Activated T-cell treated with anti-CD3 and anti-CD28 coated beads, Interleukin-2, amount 50 U/mL, for 72 hours (primary cell): ENCODE measurements around the gene SERPINB1. TPM values are rescaled to one million over a fixed set of nuclear protein-coding genes. Genes with fewer than 3 reads are reported as not detected.

Experiments
- ATAC-seq, 2 donors: fragments of 150-1000 bp; cut with Tn5 transposase; replicated peaks in 1 of 2; 2 replicates each; pipeline ENCODE4 v1.10.0; 2021; ENCODE audit warnings: moderate library complexity in 2 of 2, mild to moderate bottlenecking in 1 of 2
- DNase-seq, 2 donors: peaks; one replicate each; pipeline ENCODE4 v3.0.0; 2021 to 2022; ENCODE audit warnings: mixed read lengths in 1 of 2
- H3K27ac Mint-ChIP-seq: one replicate; pipeline ENCODE4 v1.8.0; 2022; ENCODE audit warnings: mild to moderate bottlenecking, moderate library complexity, mixed read lengths
- H3K27me3 Mint-ChIP-seq: one replicate; pipeline ENCODE4 v1.8.0; 2022; ENCODE audit warnings: low read depth, mixed read lengths
- H3K36me3 Mint-ChIP-seq, 2 donors: one replicate each; pipeline ENCODE4 v1.8.0; 2022; ENCODE audit warnings: mixed read lengths in 2 of 2, mild to moderate bottlenecking in 1 of 2; ENCODE audit not compliant: insufficient read depth in 2 of 2
- H3K4me1 Mint-ChIP-seq: one replicate; pipeline ENCODE4 v1.8.0; 2022; ENCODE audit warnings: low read depth, mixed read lengths
- H3K4me3 Mint-ChIP-seq, 2 donors: one replicate each; pipeline ENCODE4 v1.8.0; 2022; ENCODE audit warnings: mild to moderate bottlenecking in 2 of 2, mixed read lengths in 2 of 2, moderate library complexity in 2 of 2
- H3K9me3 Mint-ChIP-seq, 2 donors: one replicate each; pipeline ENCODE4 v1.8.0; 2022; ENCODE audit warnings: mixed read lengths in 2 of 2
- total RNA-seq, 2 donors: library from RNA; stranded (reverse); gene quantifications; one replicate each; pipeline ENCODE4 v1.2.3, GENCODE V29; 2022

The SERPINB1 gene
- total RNA-seq, 2 donors from 2014 or later: 131 to 203 TPM

DNA sequence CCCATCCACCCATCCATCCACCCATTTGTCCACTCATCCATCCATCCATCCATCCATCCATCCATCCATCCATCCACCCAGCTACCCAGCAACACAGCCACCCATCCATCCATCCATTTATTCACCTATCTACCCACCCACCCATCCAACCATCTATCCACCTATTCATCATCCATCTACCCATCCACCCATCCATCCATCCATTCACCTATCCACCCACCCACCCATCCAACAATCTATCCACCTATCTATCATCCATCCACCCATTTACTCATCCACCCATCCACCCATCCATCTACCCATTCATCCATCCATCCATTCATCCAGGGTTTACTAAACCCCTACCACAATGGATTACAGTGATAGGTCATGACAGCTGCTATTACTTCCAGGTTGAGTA is 7.4 kb downstream of the SERPINB1 start:
- peaks cover 18 to 51% of the 10 kb centered on the region in 2 donors for H3K36me3 Mint-ChIP-seq
- peaks cover 16% of the 10 kb centered on the region for H3K4me1 Mint-ChIP-seq
- DNase-seq: no peak
- H3K9me3 Mint-ChIP-seq: no peaks in the 10 kb centered on the region
- no peak for ATAC-seq
- no peak overlapping the region for H3K4me3 Mint-ChIP-seq
- H3K27ac Mint-ChIP-seq: no peak overlapping the region
- no peaks in the 10 kb centered on the region for H3K27me3 Mint-ChIP-seq

DNA sequence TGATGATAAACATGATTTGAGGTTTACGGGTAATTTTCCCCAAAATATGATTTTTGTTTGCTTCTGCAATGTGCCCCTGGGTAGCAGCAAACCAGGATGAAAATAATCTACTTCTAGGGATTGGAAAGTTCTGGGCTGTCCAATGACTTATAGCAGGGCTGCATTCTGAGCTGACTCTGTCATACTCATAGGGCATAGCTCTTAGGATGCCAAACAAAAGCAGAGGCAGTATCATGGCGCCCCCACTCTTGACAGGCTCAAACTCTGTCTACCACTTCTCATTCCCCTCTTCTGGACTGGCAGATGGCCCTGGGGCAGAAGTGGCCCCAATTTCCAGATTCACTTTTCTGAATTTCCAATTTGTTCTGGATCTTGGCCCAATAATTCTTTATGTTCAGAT is 10.3 kb downstream of the SERPINB1 start:
- no peak overlapping the region for H3K27ac Mint-ChIP-seq

DNA sequence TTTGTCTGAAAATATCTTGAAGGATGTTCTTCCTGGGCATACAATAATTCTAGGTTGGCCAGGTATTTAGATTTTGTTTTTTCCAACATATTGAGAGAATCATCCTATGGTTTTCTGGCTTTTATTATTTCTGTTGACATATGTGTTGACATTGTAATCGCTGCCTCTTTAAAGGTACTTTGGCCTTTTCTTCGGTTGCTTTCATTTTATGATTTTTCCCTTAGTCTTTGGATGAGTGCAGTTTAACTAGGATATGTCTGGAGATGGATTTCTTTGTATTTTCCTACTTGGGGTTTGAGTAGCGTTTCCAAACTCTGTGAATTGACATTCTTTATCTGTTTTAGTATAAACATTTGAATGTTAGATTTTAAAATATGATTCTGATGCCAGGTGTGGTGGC is 11.5 kb downstream of the SERPINB1 start:
- Mint-ChIP-seq H3K9me3 (no peaks in the 10 kb centered on the region), H3K27ac (no peak overlapping the region), H3K36me3 (peaks cover 7 to 22% of the 10 kb centered on the region in 2 donors), H3K4me1 (no peaks in the 10 kb centered on the region), H3K4me3 (no peak overlapping the region), H3K27me3 (no peaks in the 10 kb centered on the region)
- DNase-seq (no peak), ATAC-seq (no peak)

More for the DNA sequence above, 10.3 kb downstream of the SERPINB1 start:
- DNase-seq (no peak), ATAC-seq (peak in 1 of 2 donors; percentile 36)
- Mint-ChIP-seq H3K36me3 (peaks cover 11 to 33% of the 10 kb centered on the region in 2 donors), H3K4me1 (peaks cover 7% of the 10 kb centered on the region), H3K9me3 (no peaks in the 10 kb centered on the region), H3K4me3 (no peak overlapping the region), H3K27me3 (no peaks in the 10 kb centered on the region)

DNA sequence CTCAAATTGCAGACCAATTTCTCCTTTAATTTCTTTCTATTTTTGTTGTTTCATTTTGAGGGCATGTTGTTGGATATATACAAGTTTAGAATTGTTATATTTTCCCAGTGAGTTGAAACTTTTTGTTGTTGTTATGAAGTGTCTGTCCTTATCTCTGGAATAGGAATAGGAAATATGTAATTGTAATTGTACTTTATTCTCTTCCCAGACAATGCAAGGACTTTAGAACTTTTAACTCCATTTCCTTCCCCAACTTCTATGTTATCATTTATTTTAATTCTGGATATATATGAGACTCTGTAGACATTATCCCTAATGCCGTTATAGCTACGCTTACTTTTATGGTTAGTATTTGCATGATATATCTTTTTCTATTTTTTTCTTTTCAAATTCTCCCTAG is 12.4 kb downstream of the SERPINB1 start:
- H3K36me3 Mint-ChIP-seq: peaks cover 4 to 13% of the 10 kb centered on the region in 2 donors
- ATAC-seq: no peak
- H3K4me1 Mint-ChIP-seq: peaks cover 2% of the 10 kb centered on the region
- H3K27me3 Mint-ChIP-seq: no peaks in the 10 kb centered on the region
- H3K4me3 Mint-ChIP-seq: no peak overlapping the region
- peak overlapping the region; percentile 64 for H3K27ac Mint-ChIP-seq
- no peaks in the 10 kb centered on the region for H3K9me3 Mint-ChIP-seq
- DNase-seq: no peak

DNA sequence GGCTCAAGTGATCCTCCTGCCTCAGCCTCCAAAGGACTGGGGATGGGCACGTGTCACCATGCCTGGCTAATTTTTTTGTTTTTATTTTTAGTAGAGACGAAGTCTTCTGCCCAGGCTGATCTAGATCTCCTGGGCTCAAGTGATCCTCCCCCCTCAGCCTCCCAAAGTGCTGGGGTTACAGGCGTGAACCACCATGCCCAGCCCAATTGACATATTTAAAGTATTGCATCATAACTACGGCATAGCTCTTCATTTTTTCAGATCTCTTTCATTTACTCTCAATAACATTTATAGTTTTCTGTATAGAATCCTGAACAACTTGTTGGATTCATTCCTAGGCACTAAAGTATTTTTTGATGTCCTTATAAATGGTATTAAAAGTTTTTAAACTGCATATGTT is 13.0 kb downstream of the SERPINB1 start:
- Mint-ChIP-seq H3K4me3 (no peak overlapping the region), H3K27me3 (no peaks in the 10 kb centered on the region), H3K36me3 (peaks cover 0 to 7% of the 10 kb centered on the region in 2 donors), H3K4me1 (peaks cover 9% of the 10 kb centered on the region), H3K27ac (no peak overlapping the region), H3K9me3 (no peaks in the 10 kb centered on the region)
- DNase-seq: no peak
- no peak for ATAC-seq

DNA sequence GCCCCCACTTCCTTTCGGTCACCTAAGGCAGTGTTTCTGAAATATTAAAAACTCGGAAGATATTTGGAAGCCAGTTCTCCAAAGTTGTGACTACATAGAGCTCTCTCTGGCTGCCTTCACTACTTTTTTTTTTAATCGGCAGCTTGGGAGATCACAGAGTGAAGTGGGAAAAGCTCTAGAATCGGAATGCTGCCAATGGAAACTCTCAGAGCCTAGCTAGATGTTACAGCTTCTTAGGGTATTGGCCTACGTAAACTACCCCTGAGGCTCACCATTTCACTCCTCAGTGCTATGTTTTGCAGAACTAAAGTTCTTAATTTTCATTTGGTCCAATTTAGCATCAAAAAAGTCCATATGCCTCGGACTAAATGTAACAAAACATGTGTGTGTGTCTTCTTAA is 14.5 kb downstream of the SERPINB1 start:
- peaks cover 0 to 4% of the 10 kb centered on the region in 2 donors for H3K36me3 Mint-ChIP-seq
- peaks cover 9% of the 10 kb centered on the region for H3K4me1 Mint-ChIP-seq
- no peak overlapping the region for H3K27ac Mint-ChIP-seq
- no peak overlapping the region for H3K4me3 Mint-ChIP-seq
- H3K27me3 Mint-ChIP-seq: peaks cover 4% of the 10 kb centered on the region
- ATAC-seq: no peak
- H3K9me3 Mint-ChIP-seq: no peaks in the 10 kb centered on the region
- no peak for DNase-seq

DNA sequence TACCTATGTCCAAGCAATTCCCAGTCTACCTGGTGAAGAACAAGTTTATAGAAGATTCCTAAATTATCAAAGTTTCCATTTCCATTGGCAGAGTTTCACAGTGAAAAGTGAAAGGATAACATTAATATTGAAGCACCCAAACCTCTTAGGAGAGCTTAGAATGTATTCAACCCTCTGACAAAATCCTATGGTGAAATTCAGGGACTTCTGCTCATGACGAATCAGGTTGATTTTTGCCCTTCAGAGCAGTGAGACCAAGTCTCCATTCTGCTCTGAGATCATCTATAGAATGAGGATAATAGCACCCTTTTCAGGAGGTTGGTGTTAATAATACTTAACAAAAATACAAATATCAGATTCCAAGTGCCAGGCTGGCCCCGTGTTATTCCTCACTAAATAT is 15.5 kb downstream of the SERPINB1 start:
- ATAC-seq (no peak), DNase-seq (no peak)
- Mint-ChIP-seq H3K9me3 (no peaks in the 10 kb centered on the region), H3K27ac (peak overlapping the region; percentile 40), H3K4me1 (peaks cover 9% of the 10 kb centered on the region), H3K4me3 (no peak overlapping the region), H3K27me3 (peaks cover 7% of the 10 kb centered on the region), H3K36me3 (peaks cover 0 to 4% of the 10 kb centered on the region in 2 donors)

DNA sequence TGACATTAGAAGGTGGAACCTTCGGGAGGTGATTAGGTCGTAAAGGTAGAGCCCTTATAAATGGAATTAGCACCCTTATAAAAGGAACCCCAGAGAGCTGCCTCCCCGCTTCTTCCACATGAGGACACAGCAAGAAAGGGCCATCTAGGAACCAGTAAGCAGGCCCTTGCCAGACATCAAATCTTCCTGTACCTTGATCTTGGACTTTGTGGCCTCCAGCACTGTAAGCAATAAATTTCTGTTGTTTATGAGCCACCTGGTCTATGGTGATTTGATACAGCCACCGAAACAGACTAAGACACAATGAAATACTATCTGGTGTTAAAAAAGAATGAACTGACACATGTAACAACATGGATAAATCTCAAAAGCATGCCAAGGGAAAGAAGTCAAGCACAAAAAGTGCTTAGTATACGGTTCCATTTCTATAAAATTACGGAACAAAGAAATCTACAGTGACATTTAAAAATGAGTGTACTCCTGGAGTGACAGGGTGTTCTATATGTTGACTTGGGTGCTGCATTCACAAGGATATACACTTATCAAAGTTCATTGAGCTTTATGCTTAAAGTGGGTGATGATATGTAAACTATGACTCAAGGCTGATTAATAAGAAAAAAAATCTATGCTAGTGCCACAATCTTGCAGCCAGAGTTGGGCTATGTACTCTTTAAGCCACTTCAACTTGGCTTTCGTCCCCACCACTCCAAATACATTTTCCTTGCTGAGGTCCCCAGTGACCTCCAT is 18.4 kb downstream of the SERPINB1 start:
- no peaks in the 10 kb centered on the region for H3K9me3 Mint-ChIP-seq
- ATAC-seq: peak in 1 of 2 donors; percentile 21
- peaks cover 38% of the 10 kb centered on the region for H3K4me1 Mint-ChIP-seq
- H3K36me3 Mint-ChIP-seq: no peaks in the 10 kb centered on the region
- no peak for DNase-seq
- no peak overlapping the region for H3K27ac Mint-ChIP-seq
- no peak overlapping the region for H3K4me3 Mint-ChIP-seq
- peaks cover 7% of the 10 kb centered on the region for H3K27me3 Mint-ChIP-seq

DNA sequence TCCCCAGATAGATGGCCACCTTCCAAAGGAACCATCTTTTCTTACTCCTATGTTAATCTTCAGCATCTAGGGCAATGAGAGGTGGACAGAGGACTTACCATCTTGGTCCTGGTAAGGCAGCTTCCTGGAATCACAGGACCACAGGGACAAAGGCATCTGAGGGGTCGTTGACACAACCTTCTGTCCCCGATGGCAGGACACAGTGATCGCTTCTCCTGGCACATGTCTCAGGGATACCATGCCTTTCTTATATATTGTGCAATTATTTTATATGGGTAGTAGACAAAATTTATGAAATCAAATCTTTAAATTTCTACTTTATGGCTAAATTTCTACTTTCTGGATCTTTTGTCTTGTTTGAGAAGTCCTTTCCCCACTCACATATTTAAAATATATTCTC is 20.1 kb downstream of the SERPINB1 start:
- Mint-ChIP-seq H3K4me3 (no peak overlapping the region), H3K27ac (no peak overlapping the region), H3K27me3 (peaks cover 7% of the 10 kb centered on the region)

DNA sequence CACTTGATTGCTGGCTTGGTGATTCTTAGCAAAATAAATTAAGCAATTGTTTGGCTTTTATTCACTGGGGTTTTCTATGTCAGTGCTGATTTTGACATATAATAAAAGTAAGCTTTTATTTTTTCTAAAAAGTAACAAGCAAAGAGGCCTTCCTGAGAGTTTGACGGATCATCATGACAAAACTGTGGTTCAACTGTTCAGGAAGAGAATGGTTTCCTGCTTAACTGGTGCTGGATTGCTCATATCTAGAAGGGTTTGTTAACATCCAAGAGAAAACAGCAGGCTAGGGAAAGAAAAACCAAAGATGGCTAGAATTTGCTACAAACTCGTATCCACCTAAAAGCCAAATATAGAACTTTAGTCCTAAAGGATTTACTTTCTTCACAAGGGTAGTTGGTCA is 21.2 kb downstream of the SERPINB1 start:
- H3K27me3 Mint-ChIP-seq: peaks cover 7% of the 10 kb centered on the region
- H3K36me3 Mint-ChIP-seq: peaks cover 15 to 20% of the 10 kb centered on the region in 2 donors
- peak in 1 of 2 donors; percentile 27 for ATAC-seq
- peak overlapping the region; percentile 55 to 60 for H3K4me3 Mint-ChIP-seq
- peak overlapping the region; percentile 66 for H3K27ac Mint-ChIP-seq
- H3K9me3 Mint-ChIP-seq: peaks cover 5 to 7% of the 10 kb centered on the region in 2 donors
- no peak for DNase-seq
- H3K4me1 Mint-ChIP-seq: peaks cover 50% of the 10 kb centered on the region

More for the DNA sequence above, 20.1 kb downstream of the SERPINB1 start:
- H3K4me1 Mint-ChIP-seq: peaks cover 50% of the 10 kb centered on the region
- peaks cover 8 to 12% of the 10 kb centered on the region in 2 donors for H3K36me3 Mint-ChIP-seq
- peaks cover 0 to 2% of the 10 kb centered on the region in 2 donors for H3K9me3 Mint-ChIP-seq
- ATAC-seq (no peak), DNase-seq (no peak)

DNA sequence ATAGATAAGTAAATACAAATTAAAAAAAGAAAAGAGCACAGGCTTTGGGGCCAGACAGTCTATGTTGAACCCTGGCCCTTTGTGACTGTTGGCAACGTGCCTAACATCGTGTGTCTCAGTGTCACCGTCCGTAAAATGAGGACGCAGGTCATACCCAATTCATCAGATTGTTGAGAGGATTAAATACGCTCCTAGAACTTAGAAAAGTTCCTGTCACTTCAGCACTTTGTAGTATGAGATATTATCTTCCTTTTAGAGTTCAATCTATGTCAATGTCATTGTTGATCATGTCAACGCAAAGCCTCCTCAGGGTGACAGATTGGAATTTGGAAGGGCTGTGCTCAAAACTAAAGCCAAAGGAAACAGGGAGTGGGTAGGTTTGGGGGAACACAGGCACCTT is 21.7 kb downstream of the SERPINB1 start:
- peaks cover 8 to 9% of the 10 kb centered on the region in 2 donors for H3K9me3 Mint-ChIP-seq
- H3K27ac Mint-ChIP-seq: peak overlapping the region; percentile 66
- peaks cover 50% of the 10 kb centered on the region for H3K4me1 Mint-ChIP-seq
- H3K36me3 Mint-ChIP-seq: peaks cover 18 to 24% of the 10 kb centered on the region in 2 donors
- peak overlapping the region; percentile 55 to 60 for H3K4me3 Mint-ChIP-seq
- H3K27me3 Mint-ChIP-seq: peaks cover 7% of the 10 kb centered on the region
- DNase-seq (no peak), ATAC-seq (peak in 1 of 2 donors; percentile 10)

DNA sequence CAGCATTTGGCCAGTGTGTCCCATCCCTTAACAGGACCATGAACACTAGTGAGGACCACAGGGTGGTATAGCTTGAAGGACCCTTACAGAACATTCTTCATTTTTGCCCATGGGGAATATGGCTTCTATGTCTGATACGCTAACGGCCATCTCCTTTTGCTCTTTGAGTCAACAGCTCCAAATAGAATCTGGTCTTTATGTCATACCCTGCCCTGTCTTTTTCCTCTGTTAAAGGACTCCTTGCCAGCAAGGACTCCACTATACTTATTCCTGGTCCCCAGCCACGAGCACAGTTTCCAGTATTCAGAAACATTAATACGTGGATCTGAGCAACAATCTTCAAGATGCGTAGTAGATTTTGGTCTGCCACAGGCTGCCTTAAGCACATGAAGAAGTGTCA is 22.5 kb downstream of the SERPINB1 start:
- peaks cover 8 to 9% of the 10 kb centered on the region in 2 donors for H3K9me3 Mint-ChIP-seq
- peaks cover 46% of the 10 kb centered on the region for H3K4me1 Mint-ChIP-seq
- H3K27me3 Mint-ChIP-seq: peaks cover 7% of the 10 kb centered on the region
- peak in 1 of 2 donors; percentile 12 for ATAC-seq
- H3K4me3 Mint-ChIP-seq: peak overlapping the region in 1 of 2 donors; percentile 55
- peaks cover 18 to 24% of the 10 kb centered on the region in 2 donors for H3K36me3 Mint-ChIP-seq
- H3K27ac Mint-ChIP-seq: peak overlapping the region; percentile 66
- no peak for DNase-seq

DNA sequence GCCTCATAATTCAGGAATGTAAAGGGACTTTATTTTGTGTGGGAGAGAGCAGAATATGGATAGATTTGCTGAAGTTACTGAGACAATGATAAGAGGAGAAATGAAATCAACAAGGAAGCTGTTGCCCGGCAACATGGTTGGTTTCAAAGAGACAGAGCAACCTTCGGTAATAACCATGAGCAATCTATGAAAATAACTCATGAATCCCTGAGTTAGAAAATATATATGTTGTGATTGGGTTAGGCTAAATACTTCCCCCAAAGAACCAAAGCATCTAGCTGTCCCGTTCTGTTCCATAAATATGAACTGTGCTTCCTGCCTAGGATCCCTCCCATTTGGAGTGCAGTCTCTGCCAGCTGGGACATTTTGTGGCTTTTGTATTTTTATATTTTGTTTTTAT is 23.1 kb downstream of the SERPINB1 start:
- peak overlapping the region; percentile 31 to 55 for H3K4me3 Mint-ChIP-seq
- H3K4me1 Mint-ChIP-seq: peaks cover 41% of the 10 kb centered on the region
- H3K36me3 Mint-ChIP-seq: peaks cover 18 to 24% of the 10 kb centered on the region in 2 donors
- no peak for DNase-seq
- peaks cover 7% of the 10 kb centered on the region for H3K27me3 Mint-ChIP-seq
- ATAC-seq: peak; percentile 51 to 59
- H3K27ac Mint-ChIP-seq: peak overlapping the region; percentile 69
- peaks cover 8 to 9% of the 10 kb centered on the region in 2 donors for H3K9me3 Mint-ChIP-seq
